ENCODE measurements around the gene ISLR2.
A peak's percentile ranks its signal among the peaks of the same experiment; 100 is the strongest.
"Not testable (repeated sequence)": the region's sequence is repeated elsewhere in the genome, so short reads cannot be mapped to it uniquely, and the experiment has no call there.

The ISLR2 gene

DNA sequence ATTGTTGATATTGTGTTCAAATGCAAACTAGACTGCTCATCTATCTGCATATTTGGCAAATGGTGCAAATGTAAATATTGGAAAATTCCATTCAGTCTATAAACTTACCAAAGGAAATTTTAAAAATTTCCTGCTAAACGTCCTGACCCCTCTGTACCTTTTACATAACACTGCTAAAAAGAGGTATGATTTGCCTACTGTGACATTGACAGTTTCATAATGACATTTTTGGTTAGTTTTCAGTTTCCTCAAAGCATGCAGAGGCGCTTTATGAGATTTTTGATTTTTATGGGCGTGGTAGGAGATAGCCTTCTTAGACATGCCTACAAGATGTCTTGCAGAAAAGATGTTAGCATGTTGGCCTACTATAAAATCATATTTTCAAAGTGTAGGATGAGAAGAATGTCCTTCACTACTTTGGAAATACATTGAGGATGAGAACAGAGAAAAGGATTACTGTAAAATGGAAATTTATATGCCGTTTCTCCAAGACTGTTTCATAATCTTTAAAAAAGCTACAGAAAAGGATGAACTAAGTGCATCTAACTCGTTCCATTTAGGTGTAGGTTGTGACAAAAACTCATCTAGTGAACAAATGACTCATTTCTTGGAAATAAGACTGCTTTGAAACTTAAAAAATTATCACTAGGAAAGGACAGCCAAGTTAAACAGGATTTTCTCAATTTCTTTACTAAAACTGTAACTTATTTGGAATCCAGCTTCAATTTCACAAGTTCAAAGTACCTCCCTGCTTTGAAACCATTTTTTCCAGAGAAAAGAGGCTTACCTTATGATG is 28.7 kb downstream of the ISLR2 start:
- H3K9me3 Mint-ChIP-seq = no peaks in the 10 kb centered on the region
- H3K27me3 Mint-ChIP-seq (ENCODE audit: low read depth) = peaks cover 17% of the 10 kb centered on the region
- no peaks in the 10 kb centered on the region for H3K36me3 Mint-ChIP-seq (ENCODE audit: low read depth)
- peaks cover 20% of the 10 kb centered on the region for H3K4me1 Mint-ChIP-seq (ENCODE audit: low read depth)
- no peak overlapping the region for H3K4me3 Mint-ChIP-seq
- peak overlapping the region; percentile 16 for H3K27ac Mint-ChIP-seq

GRCh38 chr15:74159773-74160172 is 29.4 kb downstream of the ISLR2 start:
- Mint-ChIP-seq H3K27me3 (ENCODE audit: low read depth) (peaks cover 17% of the 10 kb centered on the region), H3K27ac (no peak overlapping the region), H3K36me3 (ENCODE audit: low read depth) (no peaks in the 10 kb centered on the region), H3K9me3 (no peaks in the 10 kb centered on the region), H3K4me3 (no peak overlapping the region), H3K4me1 (ENCODE audit: low read depth) (peaks cover 20% of the 10 kb centered on the region)

DNA sequence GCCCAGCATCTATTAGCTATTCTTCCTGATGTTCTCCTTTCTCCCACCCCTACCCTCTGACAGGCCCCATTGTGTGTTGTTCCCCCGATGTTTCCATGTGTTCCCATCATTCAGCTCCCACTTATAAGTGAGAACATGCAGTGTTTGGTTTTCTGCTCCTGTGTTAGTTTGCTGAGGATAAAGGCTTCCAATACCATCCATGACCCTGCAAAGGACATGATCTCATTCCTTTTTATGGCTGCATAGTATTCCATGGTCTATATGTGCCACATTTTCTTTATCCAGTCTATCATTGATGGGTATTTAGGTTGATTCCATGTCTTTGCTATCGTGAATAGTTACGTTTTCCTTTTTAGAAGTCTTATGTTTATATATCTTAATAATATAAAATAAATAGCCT is 30.0 kb downstream of the ISLR2 start:
- not testable (repeated sequence) for H3K27ac Mint-ChIP-seq; H3K9me3 Mint-ChIP-seq; H3K36me3 Mint-ChIP-seq (ENCODE audit: low read depth); H3K4me3 Mint-ChIP-seq
- H3K27me3 Mint-ChIP-seq (ENCODE audit: low read depth) = peaks cover 17% of the 10 kb centered on the region
- H3K4me1 Mint-ChIP-seq (ENCODE audit: low read depth) = peaks cover 20% of the 10 kb centered on the region

DNA sequence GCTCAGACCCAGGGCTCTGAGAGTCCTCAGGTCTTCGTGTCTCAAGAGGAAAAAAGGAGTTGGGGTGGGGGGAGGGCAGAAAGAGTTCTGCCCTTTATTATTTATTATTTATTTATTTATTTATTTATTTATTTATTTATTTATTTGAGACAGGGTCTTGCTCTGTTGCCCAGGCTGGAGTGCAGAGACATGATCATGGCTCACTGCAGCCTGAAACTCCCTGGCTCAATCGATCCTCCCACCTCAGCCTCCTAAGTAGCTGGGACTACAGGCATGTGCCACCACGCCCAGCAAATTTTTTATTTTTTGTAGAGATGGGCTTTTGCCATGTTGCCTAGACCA is 31.8 kb downstream of the ISLR2 start:
- H3K27ac Mint-ChIP-seq; H3K36me3 Mint-ChIP-seq (ENCODE audit: low read depth); H3K9me3 Mint-ChIP-seq; H3K4me3 Mint-ChIP-seq: not testable (repeated sequence)
- peaks cover 17% of the 10 kb centered on the region for H3K4me1 Mint-ChIP-seq (ENCODE audit: low read depth)
- H3K27me3 Mint-ChIP-seq (ENCODE audit: low read depth) = peaks cover 17% of the 10 kb centered on the region

- H3K36me3 Mint-ChIP-seq (ENCODE audit: low read depth) = no peaks in the 10 kb centered on the region
- H3K4me3 Mint-ChIP-seq = no peak overlapping the region
- no peaks in the 10 kb centered on the region for H3K4me1 Mint-ChIP-seq (ENCODE audit: low read depth)
- peaks cover 18% of the 10 kb centered on the region for H3K27me3 Mint-ChIP-seq (ENCODE audit: low read depth)
- H3K27ac Mint-ChIP-seq = no peak overlapping the region
- no peaks in the 10 kb centered on the region for H3K9me3 Mint-ChIP-seq
Measured at GRCh38 chr15:74165461-74165860, 35.1 kb downstream of the ISLR2 start.

GRCh38 chr15:74167891-74168331 is 37.5 kb downstream of the ISLR2 start:
- Mint-ChIP-seq H3K4me3 (no peak overlapping the region), H3K9me3 (no peaks in the 10 kb centered on the region), H3K36me3 (ENCODE audit: low read depth) (no peaks in the 10 kb centered on the region), H3K27ac (no peak overlapping the region), H3K27me3 (ENCODE audit: low read depth) (peaks cover 14% of the 10 kb centered on the region), H3K4me1 (ENCODE audit: low read depth) (no peaks in the 10 kb centered on the region)

DNA sequence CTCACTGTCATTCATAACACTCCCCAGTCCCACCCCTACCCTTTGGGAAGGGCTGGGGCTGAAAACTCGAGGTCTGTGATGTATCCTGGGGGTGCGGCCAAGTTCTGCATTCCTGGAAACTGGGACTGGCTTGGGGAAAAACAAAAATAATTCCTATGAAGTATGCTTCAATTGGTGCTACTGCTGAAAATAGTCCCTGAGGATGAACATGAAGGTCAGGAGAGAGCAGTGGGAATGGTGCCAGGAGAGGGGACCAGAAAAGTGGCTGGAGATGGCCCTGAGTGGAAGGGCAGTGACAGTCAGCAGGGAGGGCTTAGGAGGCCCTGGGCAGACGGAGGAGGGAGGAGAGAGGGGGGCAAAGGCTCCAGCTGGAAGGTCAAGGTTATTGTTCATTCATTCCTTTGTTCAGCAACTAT is 38.3 kb downstream of the ISLR2 start:
- no peaks in the 10 kb centered on the region for H3K9me3 Mint-ChIP-seq
- no peaks in the 10 kb centered on the region for H3K4me1 Mint-ChIP-seq (ENCODE audit: low read depth)
- H3K27ac Mint-ChIP-seq = no peak overlapping the region
- peaks cover 12% of the 10 kb centered on the region for H3K27me3 Mint-ChIP-seq (ENCODE audit: low read depth)
- H3K4me3 Mint-ChIP-seq = no peak overlapping the region
- no peaks in the 10 kb centered on the region for H3K36me3 Mint-ChIP-seq (ENCODE audit: low read depth)

GRCh38 chr15:74170071-74170844 is 39.9 kb downstream of the ISLR2 start:
- Mint-ChIP-seq H3K36me3 (ENCODE audit: low read depth) (no peaks in the 10 kb centered on the region), H3K9me3 (no peaks in the 10 kb centered on the region), H3K27ac (no peak overlapping the region), H3K4me3 (no peak overlapping the region), H3K27me3 (ENCODE audit: low read depth) (peaks cover 7% of the 10 kb centered on the region), H3K4me1 (ENCODE audit: low read depth) (no peaks in the 10 kb centered on the region)

GRCh38 chr15:74170875-74171578 is 40.6 kb downstream of the ISLR2 start:
- H3K27ac Mint-ChIP-seq = no peak overlapping the region
- peaks cover 7% of the 10 kb centered on the region for H3K27me3 Mint-ChIP-seq (ENCODE audit: low read depth)
- no peaks in the 10 kb centered on the region for H3K36me3 Mint-ChIP-seq (ENCODE audit: low read depth)
- H3K4me3 Mint-ChIP-seq = no peak overlapping the region
- H3K4me1 Mint-ChIP-seq (ENCODE audit: low read depth) = no peaks in the 10 kb centered on the region
- no peaks in the 10 kb centered on the region for H3K9me3 Mint-ChIP-seq

DNA sequence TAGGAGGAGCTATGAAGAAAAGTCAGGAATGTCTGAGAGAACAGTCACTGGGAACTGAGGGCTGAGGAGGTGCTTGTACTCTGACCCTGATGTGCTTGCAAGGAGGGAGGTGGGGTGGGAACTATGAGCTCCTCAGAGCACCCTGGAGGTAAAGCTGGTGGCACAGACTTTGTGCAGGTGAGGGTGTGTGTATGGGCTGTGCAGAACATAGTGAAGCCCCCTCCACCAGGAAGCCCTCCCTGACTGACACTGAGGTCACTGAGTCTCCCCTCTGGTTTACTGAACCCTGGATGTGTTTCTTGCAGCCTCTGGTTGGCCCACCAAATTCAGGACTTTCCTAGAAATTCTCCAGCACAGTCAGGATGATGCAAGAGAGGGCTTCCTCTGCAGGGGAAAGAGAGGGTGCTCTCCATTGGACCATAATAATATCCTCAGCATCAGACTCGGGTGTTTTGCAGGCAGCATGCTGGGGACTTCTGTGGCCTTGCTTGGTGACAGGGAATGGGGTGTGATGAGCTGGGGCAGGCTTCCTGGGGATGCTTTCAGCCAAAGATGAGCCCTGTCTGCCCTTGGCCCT is 41.7 kb downstream of the ISLR2 start:
- Mint-ChIP-seq H3K4me1 (ENCODE audit: low read depth) (no peaks in the 10 kb centered on the region), H3K9me3 (no peaks in the 10 kb centered on the region), H3K27me3 (ENCODE audit: low read depth) (peaks cover 7% of the 10 kb centered on the region), H3K36me3 (ENCODE audit: low read depth) (no peaks in the 10 kb centered on the region), H3K4me3 (no peak overlapping the region), H3K27ac (no peak overlapping the region)

- Mint-ChIP-seq H3K27ac (no peak overlapping the region), H3K9me3 (no peaks in the 10 kb centered on the region), H3K36me3 (ENCODE audit: low read depth) (no peaks in the 10 kb centered on the region), H3K27me3 (ENCODE audit: low read depth) (peaks cover 7% of the 10 kb centered on the region), H3K4me3 (no peak overlapping the region), H3K4me1 (ENCODE audit: low read depth) (no peaks in the 10 kb centered on the region)
Measured at GRCh38 chr15:74172701-74173379, 42.5 kb downstream of the ISLR2 start.

GRCh38 chr15:74173380-74174218 is 43.2 kb downstream of the ISLR2 start, which contains the start of gene ISLR:
TSS of gene ISLR (plus strand) at chr15:74173710. CDS start at chr15:74174859, 1,149 bp downstream.
- no peak within 1 kb of the TSS for H3K4me3 Mint-ChIP-seq
- no peak within 1 kb of the TSS for H3K27ac Mint-ChIP-seq
- H3K4me1 Mint-ChIP-seq (ENCODE audit: low read depth) = no peaks in the 10 kb centered on the region
- H3K27me3 Mint-ChIP-seq (ENCODE audit: low read depth) = peaks cover 7% of the 10 kb centered on the region
- H3K9me3 Mint-ChIP-seq = no peaks in the 10 kb centered on the region
- no peaks in the 10 kb centered on the region for H3K36me3 Mint-ChIP-seq (ENCODE audit: low read depth)

DNA sequence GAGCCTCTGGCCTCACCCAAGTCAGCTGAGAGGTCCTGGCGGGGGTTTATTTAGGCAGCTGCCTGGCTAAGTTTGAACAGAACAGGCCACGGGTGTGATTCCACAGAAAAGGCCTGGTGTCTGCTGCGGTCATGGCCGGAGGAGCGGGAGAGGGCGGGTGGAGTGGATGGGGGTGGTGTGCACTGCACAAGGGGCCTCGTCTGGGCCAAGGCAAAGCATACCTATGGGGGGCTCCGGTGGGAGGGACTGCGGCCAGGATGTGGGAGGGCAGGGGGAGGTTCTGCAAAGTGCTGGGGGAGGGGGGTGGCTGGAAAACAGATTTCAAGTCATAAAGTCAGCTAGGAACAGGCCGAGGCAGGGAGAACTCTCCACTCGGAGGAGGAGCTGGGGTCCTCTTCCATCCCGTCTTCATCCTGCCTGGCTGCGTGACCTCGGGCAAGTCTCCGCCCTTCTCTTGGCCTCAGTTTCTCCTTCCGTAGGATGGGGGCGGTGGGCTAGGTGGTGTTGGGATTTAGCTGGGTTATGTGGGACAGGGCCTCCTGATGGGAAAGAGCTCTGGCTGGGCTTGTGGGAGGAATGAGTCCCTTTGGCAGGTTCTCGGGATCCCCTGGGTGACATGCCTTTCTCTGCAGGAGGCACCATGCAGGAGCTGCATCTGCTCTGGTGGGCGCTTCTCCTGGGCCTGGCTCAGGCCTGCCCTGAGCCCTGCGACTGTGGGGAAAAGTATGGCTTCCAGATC is 44.0 kb downstream of the ISLR2 start:
- Mint-ChIP-seq H3K27me3 (ENCODE audit: low read depth) (peaks cover under 1% of the 10 kb centered on the region), H3K4me1 (ENCODE audit: low read depth) (no peaks in the 10 kb centered on the region), H3K9me3 (no peaks in the 10 kb centered on the region), H3K27ac (no peak overlapping the region), H3K36me3 (ENCODE audit: low read depth) (no peaks in the 10 kb centered on the region), H3K4me3 (no peak overlapping the region)

Measured in T-helper 1 cell treated with Interleukin-12 subunit alpha and Interleukin-12 subunit beta and Interleukin-4 antibody, amounts not matched to agents 30 μg/mL and 1 μg/mL, for 36 hours (primary cell).